Measurements from ENCODE around the gene PEX19.
A peak's percentile ranks its signal among the peaks of the same experiment; 100 is the strongest.

Gene PEX19

DNA sequence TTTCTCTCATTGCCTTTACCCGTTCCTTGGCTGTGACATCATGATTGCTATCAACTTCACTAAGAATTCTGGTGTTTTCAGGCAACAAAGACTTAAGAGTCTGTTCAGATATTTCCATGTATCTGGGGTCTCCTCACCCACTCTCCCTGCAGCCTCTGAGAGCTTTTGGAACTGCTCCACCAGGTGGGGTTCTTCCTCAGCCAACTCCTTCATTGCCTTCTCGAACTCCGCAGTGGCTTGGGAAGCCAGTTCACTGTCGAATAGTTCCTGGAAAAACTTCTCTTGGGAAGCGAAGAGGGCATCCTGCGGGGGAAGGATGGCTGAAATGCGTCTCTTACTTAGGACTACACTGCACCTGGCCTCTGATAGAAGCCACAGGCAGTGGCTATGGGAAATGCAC is 2.1 kb downstream of the PEX19 start:
- DNase-seq (ENCODE audit: low read depth in 2 of 2, low spot score in 1 of 2): no peak

DNA sequence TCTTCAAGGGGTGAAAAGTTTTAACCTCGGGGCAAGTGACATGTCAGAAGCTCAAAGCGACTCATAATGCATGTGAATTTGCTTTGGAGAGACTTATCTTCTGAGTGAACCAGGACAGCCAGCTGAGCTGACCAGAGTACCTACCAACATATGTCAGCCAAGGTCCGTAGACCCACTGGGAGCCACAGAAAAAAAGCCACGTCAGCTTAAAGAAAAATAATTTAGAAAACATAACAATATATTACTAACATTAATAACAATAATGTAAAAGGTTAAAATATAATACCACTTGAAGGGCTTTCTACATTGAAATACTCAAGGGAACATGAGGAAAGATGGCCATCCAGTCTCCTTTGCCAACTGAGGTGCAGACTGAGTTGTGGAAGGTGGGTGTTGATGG is 6.9 kb downstream of the PEX19 start:
- no peak for DNase-seq (ENCODE audit: low read depth in 2 of 2, low spot score in 1 of 2)

DNA sequence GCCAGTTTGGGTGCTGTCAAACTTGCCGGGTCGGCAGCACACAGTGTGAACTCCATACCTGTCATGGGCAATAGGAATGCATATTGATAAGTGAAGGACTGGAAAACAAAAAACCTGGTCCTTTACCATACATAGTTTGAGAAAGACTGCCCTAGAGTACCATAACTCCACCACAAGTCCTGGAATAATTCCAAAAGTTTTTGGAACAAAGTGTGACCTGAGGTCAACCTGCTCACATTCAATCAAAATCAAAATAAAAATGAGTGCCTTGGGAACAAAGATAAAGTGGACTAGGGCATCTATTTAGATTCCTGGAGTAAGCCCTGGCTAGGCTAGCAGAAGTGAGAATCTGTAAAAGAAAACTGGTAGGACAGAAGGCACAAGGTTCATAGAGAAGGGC is 7.6 kb downstream of the PEX19 start:
- no peak for DNase-seq (ENCODE audit: low read depth in 2 of 2, low spot score in 1 of 2)

DNA sequence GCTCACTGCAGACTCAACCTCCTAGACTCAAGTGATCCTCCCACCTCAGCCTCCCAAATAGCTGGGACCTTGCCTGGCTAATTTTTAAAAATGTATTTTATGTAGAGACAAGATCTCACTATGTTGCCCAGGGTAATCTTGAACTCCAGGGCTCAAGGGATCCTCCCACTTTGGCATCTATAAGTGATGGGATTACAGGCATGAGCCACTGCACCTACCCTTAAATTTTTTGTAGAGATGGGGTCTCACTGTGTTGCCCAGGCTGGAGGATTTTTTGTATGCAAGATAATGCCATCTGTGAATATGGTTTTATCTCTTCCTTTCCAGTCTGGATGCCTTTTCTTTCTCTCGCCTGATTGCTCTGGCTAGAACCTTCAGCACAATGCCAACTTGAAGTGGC is 13.9 kb downstream of the PEX19 start:
- no peak for DNase-seq (ENCODE audit: low read depth in 2 of 2, low spot score in 1 of 2)

DNA sequence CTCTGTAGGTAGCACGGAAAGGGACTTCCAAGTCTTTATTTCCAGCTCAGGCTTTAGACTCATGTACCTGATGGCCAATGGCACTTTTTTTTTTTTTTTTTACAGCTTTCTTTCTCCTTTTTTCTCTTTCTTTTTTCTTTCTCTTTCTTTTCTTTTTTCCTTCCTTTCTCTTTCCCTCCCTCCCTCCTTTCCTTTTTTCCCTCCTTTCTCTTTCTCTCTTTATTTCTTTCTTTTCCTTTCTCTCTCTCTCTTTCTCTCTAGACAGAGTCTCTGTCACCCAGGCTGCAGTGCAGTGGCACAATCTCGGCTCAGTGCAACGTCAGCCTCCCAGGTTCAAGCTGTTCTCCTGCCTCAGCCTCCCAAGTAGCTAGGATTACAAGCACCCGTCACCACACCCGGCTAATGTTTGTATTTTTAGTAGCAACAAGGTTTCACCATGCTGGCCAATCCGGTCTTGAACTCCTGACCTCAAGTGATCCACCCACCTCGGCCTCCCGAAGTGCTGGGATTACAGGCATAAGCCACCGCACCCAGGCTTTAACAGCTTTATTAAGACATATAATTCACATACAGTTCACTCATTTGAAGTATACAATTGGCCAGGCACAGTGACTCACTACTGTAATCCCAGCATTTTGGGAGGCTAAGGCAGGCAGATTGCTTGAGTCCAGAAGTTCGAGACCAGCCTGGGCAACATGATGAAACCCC is 17.5 kb downstream of the PEX19 start:
- no peak for DNase-seq (ENCODE audit: low read depth in 2 of 2, low spot score in 1 of 2)

DNA sequence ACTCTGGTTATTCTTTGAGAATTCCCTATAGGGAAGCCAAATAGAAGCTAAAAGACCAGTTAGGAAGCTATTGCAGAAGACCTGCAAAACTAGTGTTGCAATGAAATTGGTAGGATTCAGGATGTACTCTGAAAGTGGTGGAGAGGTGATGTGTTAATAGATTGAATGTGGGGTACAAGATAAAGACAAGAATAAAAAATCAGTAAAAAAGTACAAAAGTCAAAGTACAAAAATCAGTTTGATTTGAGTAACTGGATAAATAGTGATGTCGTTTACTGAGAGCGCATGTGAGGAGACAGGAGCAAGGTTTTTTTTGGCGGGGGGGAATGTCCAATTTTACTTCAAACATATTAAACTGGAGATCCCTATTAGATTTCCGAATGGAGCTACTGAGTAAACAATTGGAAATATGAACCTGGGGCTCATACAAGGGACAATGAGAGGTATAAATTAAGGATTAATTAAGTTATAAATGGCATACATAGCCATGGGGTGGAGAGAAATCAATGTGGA is 20.1 kb downstream of the PEX19 start:
- no peak for DNase-seq (ENCODE audit: low read depth in 2 of 2, low spot score in 1 of 2)

DNA sequence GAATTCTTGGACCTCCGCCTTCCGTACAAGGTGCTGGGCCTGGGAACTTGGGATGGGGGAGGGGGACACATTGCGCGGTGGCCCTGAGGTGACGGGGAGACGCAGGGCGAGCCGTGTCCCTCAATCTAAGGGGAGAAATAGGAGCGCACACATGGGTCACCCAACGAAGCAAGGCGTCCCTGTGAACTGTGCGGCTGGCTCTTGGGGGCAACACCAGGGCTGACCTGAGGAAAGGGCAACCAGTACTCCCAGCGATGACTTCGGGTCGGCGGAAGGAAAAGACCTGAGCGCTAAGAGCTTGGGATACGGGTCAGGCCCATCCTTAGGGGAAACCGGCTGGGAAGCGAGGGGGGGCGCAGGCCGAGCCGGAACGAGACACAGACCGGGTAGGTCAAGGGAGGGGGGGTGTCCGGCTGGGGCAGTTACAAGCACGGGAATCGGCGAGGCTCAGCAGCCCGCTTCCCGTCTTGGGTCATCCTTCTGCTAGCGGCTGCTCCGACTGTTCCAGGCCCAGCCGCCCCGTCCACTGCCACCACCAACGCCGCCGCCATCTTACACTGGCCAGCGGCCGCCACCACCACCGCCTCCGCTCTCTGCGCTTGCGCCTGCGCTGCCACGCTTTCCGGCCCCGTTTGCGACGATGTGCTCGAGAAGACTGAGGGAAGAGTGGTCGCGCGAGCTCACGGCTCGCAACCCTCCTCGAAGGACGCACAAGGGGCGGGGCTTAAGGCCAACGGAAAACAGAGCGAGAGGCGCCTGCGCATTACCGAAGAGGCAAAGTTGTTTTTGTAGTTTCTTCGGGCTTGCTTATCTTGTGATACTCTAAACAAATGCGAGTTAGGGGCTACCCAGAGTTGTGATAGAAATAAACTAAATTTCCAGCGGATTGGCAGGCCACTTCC is 22.8 kb downstream of the PEX19 start, which contains the start of gene DCAF8:
DCAF8 (minus strand) TSS at position 657 of the 902 bp plus-strand sequence. CDS start 18,541 bp downstream, outside the sequence.
- peak; percentile 94 for DNase-seq (ENCODE audit: low read depth in 2 of 2, low spot score in 1 of 2)

DNA sequence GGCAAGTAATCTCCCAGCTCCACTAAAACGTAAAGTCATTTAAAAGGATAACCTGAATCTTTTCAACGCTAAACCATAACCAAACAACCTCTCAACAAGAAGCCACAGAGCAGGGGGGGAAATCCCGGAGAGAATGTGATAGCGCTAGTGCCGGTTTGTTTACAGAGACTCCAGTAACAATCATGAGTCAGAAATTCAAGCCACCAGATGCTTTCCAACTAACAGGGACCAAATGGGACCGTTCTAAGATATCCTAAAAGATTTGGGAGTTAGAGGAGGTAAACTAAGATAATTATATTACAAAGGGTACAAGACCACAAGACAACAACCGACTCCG is 23.4 kb downstream of the PEX19 start:
- peak; percentile 13 to 49 for DNase-seq (ENCODE audit: low read depth in 2 of 2, low spot score in 1 of 2)

DNA sequence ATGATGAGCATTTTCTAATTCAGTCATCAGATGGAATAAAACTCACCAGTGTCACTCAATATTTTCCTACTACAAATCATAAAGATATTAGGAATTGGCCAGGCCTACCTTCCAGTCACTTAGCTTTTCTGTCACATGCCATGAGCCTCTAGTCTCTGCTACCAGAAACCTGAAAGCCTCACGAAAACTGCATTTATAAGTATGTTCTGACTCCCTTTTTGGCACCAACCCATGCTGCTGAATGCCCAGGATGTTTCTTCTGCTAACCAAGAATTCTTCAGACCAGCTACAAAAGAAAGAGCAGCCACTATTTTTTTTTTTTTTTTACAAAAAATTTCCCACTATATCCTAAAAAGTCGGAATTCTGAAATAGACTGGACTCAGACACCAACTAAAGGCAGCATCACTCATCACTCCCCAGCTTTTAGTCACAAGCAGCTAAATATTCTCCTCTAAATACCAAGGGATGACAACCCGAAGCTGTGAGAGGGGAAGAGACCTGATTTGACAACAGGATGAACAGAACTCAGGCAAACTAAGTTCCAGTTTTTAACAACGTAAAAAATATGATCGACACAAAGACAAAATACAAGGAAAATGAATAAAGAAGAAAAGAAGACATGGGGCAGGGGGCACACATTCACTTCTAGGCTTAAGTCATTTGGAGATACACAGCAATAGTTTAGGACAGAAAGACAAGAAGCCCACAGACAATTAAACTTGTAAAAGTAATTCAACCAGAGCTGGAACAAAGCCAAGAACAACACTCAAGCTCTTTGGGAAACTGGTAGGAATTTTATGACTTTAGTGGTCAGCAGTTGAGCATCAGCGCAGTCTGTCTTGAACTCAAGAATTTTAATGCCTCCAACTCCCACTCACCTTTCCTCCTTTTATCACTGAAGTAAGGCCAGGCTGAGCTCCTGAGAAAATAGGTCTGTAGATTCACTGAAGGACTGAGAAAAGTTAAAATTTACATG is 24.2 kb downstream of the PEX19 start:
- DNase-seq (ENCODE audit: low read depth in 2 of 2, low spot score in 1 of 2): no peak

DNA sequence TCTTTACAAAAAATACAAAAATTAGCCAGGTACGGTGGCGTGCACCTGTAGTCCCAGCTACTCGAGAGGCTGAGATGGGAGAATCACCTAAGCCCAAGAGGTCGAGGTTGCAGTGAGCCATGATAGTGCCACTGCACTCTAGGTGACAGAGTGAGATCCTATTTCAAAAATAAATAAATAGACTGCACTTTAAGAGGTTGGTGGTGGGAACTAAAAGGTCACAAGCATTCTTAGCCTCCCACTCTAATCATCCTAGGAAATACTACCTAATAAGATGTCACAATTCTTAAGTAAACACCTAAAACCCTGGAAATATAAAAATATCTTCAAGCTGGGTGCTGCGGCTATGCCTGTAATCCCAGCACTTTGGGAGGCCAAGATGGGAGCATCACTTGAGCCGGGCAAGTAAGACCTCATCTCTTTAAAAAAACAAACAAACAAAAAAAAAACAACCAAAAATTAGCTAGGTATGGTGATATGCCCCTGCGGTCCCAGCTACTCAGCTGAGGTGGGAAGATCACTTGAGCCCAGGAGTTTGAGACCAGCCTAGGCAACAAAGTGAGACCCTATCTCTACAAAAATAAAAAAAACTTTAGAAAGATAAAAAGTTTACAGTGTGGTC is 26.6 kb downstream of the PEX19 start:
- no peak for DNase-seq (ENCODE audit: low read depth in 2 of 2, low spot score in 1 of 2)

DNA sequence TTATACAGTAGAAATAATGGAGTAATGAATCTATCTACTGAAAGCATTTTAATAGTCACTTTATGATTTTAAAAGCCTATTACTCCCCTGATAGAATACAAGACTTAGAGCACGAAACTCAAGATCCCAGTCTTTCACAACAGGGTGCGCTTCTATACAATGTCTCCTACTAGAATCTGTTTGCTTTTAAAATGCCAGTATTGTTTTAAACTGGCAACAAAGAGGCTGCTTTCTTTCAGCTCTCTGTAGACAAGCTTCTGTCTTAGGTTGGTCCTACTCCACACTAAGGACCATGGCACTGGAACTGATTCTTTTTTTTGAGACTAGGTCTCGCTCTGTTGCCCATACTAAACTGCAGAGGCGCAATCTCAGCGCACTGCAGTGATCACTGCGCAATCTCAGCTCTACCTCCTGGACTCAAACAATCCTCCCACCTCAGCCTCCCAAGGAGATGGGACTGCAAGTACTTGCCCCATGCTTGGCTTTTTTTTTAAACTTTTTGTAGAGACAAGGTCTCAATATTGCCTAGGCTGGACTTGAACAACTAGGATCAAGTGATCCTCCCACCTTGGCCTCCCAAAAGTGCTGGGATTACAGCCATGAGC is 27.4 kb downstream of the PEX19 start:
- no peak for DNase-seq (ENCODE audit: low read depth in 2 of 2, low spot score in 1 of 2)

DNA sequence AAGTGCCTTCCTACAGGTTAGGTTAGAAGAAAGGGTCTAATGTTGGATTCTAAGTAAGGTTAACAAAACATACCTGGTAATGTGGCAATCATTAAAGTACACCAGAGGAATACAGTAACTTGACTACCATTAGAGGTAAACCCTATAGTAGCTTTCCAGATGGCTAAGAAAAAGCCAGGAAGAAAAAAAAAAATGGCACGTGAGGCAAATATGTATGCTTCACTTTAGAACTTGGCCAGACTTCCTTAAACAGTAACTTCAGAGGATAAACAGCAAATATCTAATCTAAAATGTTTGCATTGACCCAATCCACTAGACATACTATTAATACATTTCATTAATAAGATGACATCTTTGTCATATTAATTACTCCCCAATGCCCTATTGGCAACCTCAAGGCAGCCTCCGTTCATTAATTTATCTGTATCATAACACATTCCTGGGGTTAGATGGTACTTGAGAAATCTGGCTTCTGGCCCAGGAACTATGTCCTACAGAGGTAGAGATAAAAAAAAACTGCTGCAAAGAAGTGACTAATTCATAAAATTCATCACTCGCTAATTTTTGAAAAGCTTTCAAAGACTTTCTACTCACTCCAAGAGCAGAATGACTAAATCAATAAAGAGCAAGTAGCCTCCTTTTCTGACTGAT is 28.4 kb downstream of the PEX19 start:
- no peak for DNase-seq (ENCODE audit: low read depth in 2 of 2, low spot score in 1 of 2)

DNA sequence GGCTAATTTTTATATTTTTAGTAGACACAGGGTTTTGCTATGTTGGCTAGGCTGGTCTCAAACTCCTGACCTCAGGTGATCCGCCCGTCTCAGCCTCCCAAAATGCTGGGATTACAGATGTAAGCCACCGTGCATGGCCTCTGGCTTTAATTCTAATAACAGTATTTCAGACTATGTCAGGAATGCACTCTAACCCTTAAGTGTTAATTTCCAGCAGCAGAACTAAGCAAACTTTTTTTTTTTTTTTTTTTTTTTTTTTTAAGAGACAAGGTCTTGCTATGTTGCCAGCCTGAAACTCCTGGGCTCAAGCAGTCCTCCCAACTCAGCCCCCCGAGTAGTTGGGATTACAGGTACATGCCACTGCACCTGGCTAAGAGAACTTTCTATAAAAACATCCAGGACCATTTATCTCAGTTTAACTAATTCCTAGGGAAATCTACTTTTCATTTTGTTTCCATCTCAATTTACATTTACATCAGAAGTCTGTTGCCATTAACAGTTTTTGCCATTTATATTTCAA is 29.1 kb downstream of the PEX19 start:
- no peak for DNase-seq (ENCODE audit: low read depth in 2 of 2, low spot score in 1 of 2)

DNA sequence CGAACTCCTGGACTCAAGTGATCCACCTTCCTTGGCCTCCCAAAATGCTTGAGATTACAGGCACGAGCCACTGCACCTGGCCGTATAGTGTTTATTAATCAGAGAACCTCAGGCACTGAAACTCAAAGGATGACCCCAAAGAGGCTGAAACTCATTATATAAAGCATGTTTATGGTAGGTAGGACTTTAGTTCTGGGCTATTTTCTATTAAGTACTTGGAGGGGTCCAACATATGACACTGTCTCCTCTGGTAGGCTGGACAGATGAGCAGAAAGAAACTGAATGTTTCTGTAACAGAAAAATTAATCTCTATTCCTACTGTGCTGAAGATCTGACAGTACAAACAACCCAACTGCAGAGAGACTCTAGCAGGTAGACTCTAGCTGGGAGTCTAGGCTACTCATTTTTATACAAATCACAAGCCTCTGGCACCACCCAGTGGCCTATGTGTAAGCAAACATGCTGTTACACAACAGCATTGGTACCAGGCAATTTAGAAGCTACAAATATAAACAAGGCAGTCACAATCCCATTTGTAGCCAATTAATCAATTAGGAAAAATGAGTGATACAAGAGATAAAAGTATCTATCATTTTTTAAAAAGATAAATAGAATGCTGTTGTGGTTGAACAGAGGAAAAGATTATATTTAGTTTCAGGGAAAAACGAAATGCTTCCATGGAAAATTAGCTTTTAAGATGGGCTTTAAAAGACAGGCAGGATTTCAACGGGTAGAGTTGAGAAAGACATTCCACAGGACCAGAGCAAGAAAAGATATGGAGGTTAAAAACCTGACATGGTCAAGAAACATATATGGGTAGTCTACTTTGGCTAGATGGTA is 33.0 kb downstream of the PEX19 start:
- DNase-seq (ENCODE audit: low read depth in 2 of 2, low spot score in 1 of 2): peak in 1 of 2 donors; percentile 25

DNA sequence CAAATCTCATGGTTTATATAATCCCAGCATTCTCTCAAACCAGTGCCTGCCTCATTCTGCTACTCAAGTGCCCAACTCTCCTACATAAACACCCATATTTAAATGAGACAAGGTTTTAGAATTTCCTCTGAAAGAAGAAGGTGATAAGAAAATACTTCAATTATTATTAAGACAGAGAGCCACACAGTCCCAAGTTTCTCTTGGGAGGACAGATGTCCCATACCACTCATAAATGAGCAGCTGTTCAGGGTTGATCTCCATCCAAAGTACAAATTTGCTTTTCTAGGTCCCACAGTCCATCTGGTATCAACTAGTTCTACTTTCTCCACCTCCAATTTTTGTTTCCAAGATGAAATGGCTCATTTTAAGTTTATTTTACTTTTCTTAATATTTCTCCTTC is 33.9 kb downstream of the PEX19 start:
- no peak for DNase-seq (ENCODE audit: low read depth in 2 of 2, low spot score in 1 of 2)

DNA sequence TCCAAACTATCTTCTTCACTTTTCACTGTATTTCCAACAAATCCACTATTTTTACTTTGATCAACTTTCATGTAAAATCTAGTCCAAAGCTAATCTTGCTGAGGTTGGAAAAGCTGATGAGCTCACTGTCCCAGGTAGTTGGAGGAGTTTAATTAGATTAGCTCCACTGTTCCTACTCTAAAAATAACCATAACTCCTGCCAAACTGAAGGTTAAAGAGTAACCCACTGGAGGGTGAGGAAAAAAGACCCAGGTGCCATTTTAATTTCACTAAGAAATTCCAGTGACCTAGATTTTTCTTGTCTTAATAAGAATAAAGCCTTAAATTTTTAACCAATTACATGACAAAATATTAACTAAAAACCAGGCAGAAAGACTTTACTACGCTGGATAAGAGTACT is 37.9 kb downstream of the PEX19 start:
- DNase-seq (ENCODE audit: low read depth in 2 of 2, low spot score in 1 of 2): no peak

DNA sequence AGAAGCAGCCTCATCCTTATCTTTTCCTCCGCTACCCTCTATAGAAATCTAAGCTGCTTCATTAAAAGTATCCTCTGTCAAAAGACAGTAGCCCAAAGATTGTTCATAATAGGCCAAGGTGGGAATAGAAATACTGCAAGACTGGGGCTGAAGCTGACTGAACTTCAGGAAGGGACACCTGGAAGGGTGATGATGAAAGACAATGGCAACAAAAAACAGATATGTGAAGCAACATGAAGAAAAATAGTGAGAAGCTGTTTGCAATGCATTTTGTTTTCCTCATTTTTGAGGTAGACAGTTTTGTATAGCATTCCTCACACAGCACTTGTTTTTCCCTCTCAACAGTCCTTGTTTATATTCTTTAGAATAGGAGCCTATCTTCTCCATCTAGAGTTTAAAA is 39.5 kb downstream of the PEX19 start:
- DNase-seq (ENCODE audit: low read depth in 2 of 2, low spot score in 1 of 2): no peak

DNA sequence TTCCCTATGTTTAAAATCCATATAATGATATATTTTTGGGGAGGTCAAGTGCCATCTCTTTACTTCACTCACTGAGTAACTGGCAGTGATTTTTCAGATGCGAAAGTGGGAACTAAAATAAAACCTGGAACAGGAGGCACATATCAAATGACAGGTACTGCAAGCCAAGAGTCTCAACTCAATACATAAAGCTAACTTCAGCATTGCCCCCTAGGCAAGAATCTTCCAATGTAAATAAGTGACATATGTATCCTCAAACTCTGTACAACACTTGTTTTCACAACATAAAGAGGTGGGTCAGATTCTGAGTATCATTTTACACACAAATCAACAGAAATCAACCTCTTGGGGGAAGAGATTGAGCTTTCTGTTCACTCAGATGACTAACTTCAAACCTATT is 40.7 kb downstream of the PEX19 start:
- no peak for DNase-seq (ENCODE audit: low read depth in 2 of 2, low spot score in 1 of 2)

DNA sequence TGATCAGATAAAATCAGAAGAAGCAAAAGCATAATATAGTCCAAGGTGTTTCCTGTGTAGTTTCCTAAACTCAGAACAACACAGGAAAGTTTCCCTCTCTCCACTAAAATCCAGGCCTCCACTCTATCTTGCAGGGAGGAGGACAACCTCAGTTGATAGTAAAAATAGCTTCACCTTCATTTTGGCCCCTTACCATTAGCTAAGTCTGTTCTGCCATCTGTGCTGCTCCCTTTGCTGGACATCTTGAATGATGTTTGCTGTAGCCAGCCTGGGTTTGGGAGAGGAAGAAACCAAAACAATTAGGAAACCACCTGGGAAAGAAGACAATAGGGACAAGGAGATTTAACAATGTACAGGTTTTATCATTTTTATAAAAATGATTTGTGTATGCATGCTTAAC is 41.2 kb downstream of the PEX19 start:
- no peak for DNase-seq (ENCODE audit: low read depth in 2 of 2, low spot score in 1 of 2)
